ENCODE results near the gene VASN.

VASN gene

DNA sequence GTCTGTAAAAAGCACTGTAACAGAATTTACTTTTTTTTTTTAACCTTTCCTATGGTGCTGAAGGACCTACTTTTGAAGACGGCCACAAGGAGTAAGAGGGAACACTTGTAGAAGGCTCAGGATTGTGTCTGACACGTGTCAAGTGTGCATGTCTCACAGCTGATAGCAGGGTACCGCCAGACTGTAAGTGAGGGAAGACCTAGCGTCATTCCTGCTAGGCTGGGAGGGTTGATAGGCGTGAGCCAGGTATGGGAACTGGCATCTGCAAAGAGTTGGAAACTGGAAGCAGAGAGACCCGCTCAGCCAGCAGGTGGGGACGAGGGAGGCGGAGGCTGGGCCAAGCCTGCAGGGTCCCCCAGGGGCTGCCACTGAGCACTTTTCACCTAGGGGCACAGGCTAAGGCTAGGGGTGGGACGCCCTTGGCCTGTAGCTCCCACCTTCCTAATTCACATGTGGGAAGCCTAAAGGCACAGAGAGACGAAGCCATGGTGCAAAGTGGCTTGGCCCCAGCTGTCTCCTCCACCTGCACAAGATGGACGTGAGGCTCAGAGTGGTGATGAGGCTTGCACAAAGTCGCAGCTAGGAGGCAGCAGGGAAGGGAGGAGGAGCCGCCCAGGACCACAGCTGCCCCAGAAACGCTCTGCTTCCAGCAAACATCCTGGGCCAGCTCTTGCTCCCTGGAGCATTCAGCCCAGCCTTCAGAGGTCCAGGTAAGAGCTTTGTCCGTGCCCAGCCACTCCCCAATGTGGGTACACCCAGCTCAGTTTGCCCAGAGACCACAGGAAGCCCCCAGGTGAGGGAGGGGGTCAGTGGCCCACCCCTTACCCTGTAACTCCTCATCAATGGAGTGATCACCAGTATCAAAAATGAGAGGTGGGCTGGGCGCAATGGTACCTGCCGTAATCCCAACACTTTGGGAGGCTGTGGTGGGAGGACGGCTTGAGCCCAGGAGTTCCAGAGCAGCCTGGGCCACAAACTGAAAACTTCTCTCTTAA, 18.9 kb downstream of the VASN start:
- TF ChIP-seq, protein P1, sequence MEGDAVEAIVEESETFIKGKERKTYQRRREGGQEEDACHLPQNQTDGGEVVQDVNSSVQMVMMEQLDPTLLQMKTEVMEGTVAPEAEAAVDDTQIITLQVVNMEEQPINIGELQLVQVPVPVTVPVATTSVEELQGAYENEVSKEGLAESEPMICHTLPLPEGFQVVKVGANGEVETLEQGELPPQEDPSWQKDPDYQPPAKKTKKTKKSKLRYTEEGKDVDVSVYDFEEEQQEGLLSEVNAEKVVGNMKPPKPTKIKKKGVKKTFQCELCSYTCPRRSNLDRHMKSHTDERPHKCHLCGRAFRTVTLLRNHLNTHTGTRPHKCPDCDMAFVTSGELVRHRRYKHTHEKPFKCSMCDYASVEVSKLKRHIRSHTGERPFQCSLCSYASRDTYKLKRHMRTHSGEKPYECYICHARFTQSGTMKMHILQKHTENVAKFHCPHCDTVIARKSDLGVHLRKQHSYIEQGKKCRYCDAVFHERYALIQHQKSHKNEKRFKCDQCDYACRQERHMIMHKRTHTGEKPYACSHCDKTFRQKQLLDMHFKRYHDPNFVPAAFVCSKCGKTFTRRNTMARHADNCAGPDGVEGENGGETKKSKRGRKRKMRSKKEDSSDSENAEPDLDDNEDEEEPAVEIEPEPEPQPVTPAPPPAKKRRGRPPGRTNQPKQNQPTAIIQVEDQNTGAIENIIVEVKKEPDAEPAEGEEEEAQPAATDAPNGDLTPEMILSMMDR (IDR thresholded peaks at IDR 0.05; ENCODE audit: low read length), result no peak
- TF ChIP-seq EZH2 (IDR thresholded peaks at IDR 0.05; ENCODE audit: borderline replicate concordance, low read length), result no peak
- Histone ChIP-seq H3K27ac (ENCODE audit: low read depth, low read length, poor library complexity, severe bottlenecking) (no peak overlapping the region), H3K4me3 (ENCODE audit: low read depth, low read length, poor library complexity, severe bottlenecking) (no peak overlapping the region), H3K27me3 (ENCODE audit: insufficient read depth, low read length) (no peaks in the 10 kb centered on the region), H3K36me3 (ENCODE audit: insufficient read depth, low read length) (peaks cover 64% of the 10 kb centered on the region), H3K9me3 (ENCODE audit: low read length) (no peaks in the 10 kb centered on the region), H3K79me2 (ENCODE audit: insufficient read depth, low read length) (no peaks in the 10 kb centered on the region), H3K4me1 (ENCODE audit: insufficient read depth, low read length, severe bottlenecking) (peaks cover 13% of the 10 kb centered on the region), H3K4me2 (ENCODE audit: low read length) (no peak overlapping the region), H4K20me1 (ENCODE audit: insufficient read depth, low read length) (no peaks in the 10 kb centered on the region), H3K9ac (ENCODE audit: low read length) (no peak overlapping the region), H2AFZ (ENCODE audit: low read length) (no peak overlapping the region), H3F3A (ENCODE audit: insufficient read depth, low read length) (no peaks in the 10 kb centered on the region), H3K9me2 (ENCODE audit: low read depth, low read length) (no peaks in the 10 kb centered on the region)

DNA sequence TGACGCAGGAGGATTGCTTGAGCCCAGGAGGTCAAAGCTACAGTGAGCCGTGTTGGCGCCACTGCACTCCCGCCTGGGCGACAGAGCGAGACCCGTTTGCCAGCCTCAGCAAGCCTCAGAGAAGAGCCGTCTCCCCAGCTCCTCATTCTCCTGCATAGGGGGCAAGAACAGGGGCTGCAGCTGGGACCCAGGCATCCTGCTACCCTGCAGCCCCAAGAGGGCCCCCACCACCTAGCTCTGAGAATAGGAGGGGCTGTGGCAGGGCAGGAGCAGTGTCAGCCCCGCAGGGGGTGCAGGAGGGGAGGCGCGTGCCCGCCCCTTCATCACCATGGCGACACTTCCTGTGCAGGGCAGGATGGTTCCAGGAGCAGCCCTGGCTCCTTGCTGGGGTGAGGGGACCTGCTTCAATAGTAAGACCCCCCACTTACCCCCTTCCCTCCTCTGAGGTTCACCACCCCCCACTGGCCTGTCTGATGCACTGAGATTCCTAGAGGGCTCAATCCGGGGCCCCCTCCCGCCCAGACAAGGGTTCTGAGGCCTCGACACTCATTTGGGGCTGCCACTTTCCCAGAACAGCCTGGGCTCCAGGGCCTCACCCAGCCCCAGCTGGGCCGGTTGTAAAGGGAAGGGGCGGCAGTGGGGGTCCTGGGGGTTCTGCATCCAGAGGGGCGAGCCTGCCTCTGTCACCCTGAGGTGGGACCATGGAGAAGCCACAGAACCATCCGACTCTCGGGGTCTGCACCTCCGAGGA, 20.2 kb downstream of the VASN start:
- Histone ChIP-seq H3K36me3 (ENCODE audit: insufficient read depth, low read length) (peaks cover 62% of the 10 kb centered on the region), H3K27ac (ENCODE audit: low read depth, low read length, poor library complexity, severe bottlenecking) (no peak overlapping the region), H3K79me2 (ENCODE audit: insufficient read depth, low read length) (no peaks in the 10 kb centered on the region), H3K4me1 (ENCODE audit: insufficient read depth, low read length, severe bottlenecking) (peaks cover 13% of the 10 kb centered on the region), H3K4me2 (ENCODE audit: low read length) (no peak overlapping the region), H3K9me2 (ENCODE audit: low read depth, low read length) (no peaks in the 10 kb centered on the region), H4K20me1 (ENCODE audit: insufficient read depth, low read length) (no peaks in the 10 kb centered on the region), H2AFZ (ENCODE audit: low read length) (no peak overlapping the region), H3K27me3 (ENCODE audit: insufficient read depth, low read length) (no peaks in the 10 kb centered on the region), H3K9ac (ENCODE audit: low read length) (no peak overlapping the region), H3K9me3 (ENCODE audit: low read length) (no peaks in the 10 kb centered on the region), H3F3A (ENCODE audit: insufficient read depth, low read length) (no peaks in the 10 kb centered on the region), H3K4me3 (ENCODE audit: low read depth, low read length, poor library complexity, severe bottlenecking) (no peak overlapping the region)
- TF ChIP-seq EZH2 (IDR thresholded peaks at IDR 0.05; ENCODE audit: borderline replicate concordance, low read length), result no peak
- TF ChIP-seq, protein P1 (IDR thresholded peaks at IDR 0.05; ENCODE audit: low read length), result no peak

DNA sequence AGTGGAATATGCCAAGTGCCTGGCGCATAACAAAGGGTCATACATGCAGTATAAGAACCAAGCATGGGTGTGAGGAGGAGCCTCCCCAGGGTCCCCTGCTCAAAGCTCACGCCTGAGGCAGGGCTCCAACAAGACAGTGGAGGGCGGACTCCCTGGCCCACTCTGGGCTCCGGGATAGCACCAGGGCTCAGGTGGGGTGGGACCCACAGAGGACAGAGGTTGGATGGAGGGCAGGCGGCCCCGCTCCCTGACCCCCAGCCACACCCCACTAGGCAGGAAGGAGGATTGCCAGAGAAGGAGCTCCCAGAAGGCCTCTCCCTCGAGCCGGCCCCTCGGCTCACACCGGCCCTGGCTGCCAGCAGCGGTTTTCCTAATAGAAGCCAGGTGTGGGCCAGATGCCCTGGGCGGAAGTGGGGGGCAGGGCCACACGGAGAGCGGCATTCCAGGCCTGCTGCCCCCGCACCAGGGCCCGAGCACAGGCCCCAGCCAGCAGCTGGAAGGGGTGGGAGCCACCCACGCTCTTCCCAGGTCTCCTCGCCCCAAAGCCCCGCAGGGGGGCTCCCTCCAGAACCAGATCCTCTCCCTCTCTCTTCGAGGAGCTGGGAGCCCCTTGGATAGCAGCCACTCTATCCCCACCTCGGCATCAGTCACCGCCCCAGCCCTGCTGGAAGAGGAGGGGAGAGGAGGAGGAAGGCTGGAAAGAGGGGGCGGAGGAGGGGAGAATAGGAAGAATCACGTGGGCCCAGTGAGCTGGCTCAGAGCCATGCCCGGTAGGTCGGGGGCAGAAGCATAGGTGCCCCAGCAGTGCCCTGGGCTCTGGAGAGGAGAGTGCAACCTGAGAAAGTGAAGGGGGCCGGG, 21.0 kb downstream of the VASN start:
- Histone ChIP-seq H3K9me2 (ENCODE audit: low read depth, low read length) (no peaks in the 10 kb centered on the region), H3K79me2 (ENCODE audit: insufficient read depth, low read length) (no peaks in the 10 kb centered on the region), H2AFZ (ENCODE audit: low read length) (no peak overlapping the region), H3K4me1 (ENCODE audit: insufficient read depth, low read length, severe bottlenecking) (peaks cover 13% of the 10 kb centered on the region), H3K27ac (ENCODE audit: low read depth, low read length, poor library complexity, severe bottlenecking) (no peak overlapping the region), H3K9ac (ENCODE audit: low read length) (no peak overlapping the region), H4K20me1 (ENCODE audit: insufficient read depth, low read length) (no peaks in the 10 kb centered on the region), H3K4me2 (ENCODE audit: low read length) (no peak overlapping the region), H3F3A (ENCODE audit: insufficient read depth, low read length) (no peaks in the 10 kb centered on the region), H3K4me3 (ENCODE audit: low read depth, low read length, poor library complexity, severe bottlenecking) (no peak overlapping the region), H3K9me3 (ENCODE audit: low read length) (no peaks in the 10 kb centered on the region), H3K36me3 (ENCODE audit: insufficient read depth, low read length) (peaks cover 63% of the 10 kb centered on the region), H3K27me3 (ENCODE audit: insufficient read depth, low read length) (no peaks in the 10 kb centered on the region)
- TF ChIP-seq EZH2 (IDR thresholded peaks at IDR 0.05; ENCODE audit: borderline replicate concordance, low read length), result no peak
- TF ChIP-seq, protein P1 (IDR thresholded peaks at IDR 0.05; ENCODE audit: low read length), result no peak
